Measurements from ENCODE around the gene AUNIP. TPM values are rescaled to one million over a fixed set of nuclear protein-coding genes. Genes with fewer than 3 reads are reported as not detected.
A peak's percentile ranks its signal among the peaks of the same experiment; 100 is the strongest.

The AUNIP gene
- polyA plus RNA-seq, 3 donors: 0.19 to 0.44 (median 0.44) TPM

- Mint-ChIP-seq H3K27ac (no peak overlapping the region), H3K36me3 (peaks cover 6 to 20% of the 10 kb centered on the region in 2 donors), H3K4me1 (peaks cover 62% of the 10 kb centered on the region), H3K9me3 (peaks cover 0 to 2% (median 0%) of the 10 kb centered on the region in 7 donors), H3K4me3 (no peak overlapping the region), H3K27me3 (ENCODE audit: low read depth in 3 of 3) (peaks cover 2 to 8% (median 4%) of the 10 kb centered on the region in 3 donors)
- no peaks in the 10 kb centered on the region for H4K20me1 ChIP-seq (ENCODE audit: insufficient read depth, low read length)
- WGBS (ENCODE audit: insufficient coverage): no CpG with 5 or more reads among the region's 2 CpGs
- intact Hi-C loops (cut with micrococcal nuclease): no loop called here
- H3K27me3 ChIP-seq (ENCODE audit: control insufficient read depth in 2 of 2, insufficient read depth in 2 of 2, low read length in 2 of 2): no peaks in the 10 kb centered on the region
- no peak overlapping the region for H3K27ac ChIP-seq (ENCODE audit: low read depth in 1 of 2, low read length in 2 of 2)
- H2AFZ ChIP-seq (ENCODE audit: insufficient read depth, low read depth, low read length, poor library complexity, severe bottlenecking): no peak overlapping the region
- H3K9me3 ChIP-seq (replicated peaks in 1 of 2; ENCODE audit: control insufficient read depth in 1 of 2, insufficient read depth in 1 of 2, low read length in 2 of 2): no peaks in the 10 kb centered on the region
- H3K4me1 ChIP-seq (ENCODE audit: control insufficient read depth in 1 of 2, insufficient read depth in 2 of 2, low read length in 2 of 2): peaks cover 56 to 63% of the 10 kb centered on the region in 2 donors
- H3K4me3 ChIP-seq (replicated peaks in 1 of 3; ENCODE audit: low read depth in 2 of 3, low read length in 3 of 3): no peak overlapping the region
- H3K9ac ChIP-seq (ENCODE audit: insufficient read depth, low read length, poor library complexity, severe bottlenecking): no peak overlapping the region
- DNase-seq: peak in 2 of 3 donors; percentile 16 to 34
- H3K4me2 ChIP-seq (replicated peaks; ENCODE audit: extremely low read depth, low read length, poor library complexity, severe bottlenecking): no peak overlapping the region
- no peak for TF ChIP-seq CTCF (IDR thresholded peaks at IDR 0.05)
- H3K79me2 ChIP-seq (ENCODE audit: insufficient read depth, low read length): peaks cover 8% of the 10 kb centered on the region
- H3K36me3 ChIP-seq (replicated peaks in 1 of 2; ENCODE audit: control insufficient read depth in 1 of 2, insufficient read depth in 2 of 2, low read length in 2 of 2): peaks cover 0 to 11% of the 10 kb centered on the region in 2 donors
Measured at GRCh38 chr1:25872713-25873112, 13.5 kb upstream of the AUNIP start.

- peak overlapping the region in 1 of 3 experiments; percentile 50 for H3K4me3 ChIP-seq (replicated peaks in 1 of 3; ENCODE audit: low read depth in 2 of 3, low read length in 3 of 3)
- no peak overlapping the region for H2AFZ ChIP-seq (ENCODE audit: insufficient read depth, low read depth, low read length, poor library complexity, severe bottlenecking)
- intact Hi-C loops (cut with micrococcal nuclease): no loop called here
- Mint-ChIP-seq H3K36me3 (peaks cover 11 to 20% of the 10 kb centered on the region in 2 donors), H3K4me1 (peaks cover 65% of the 10 kb centered on the region), H3K27me3 (ENCODE audit: low read depth in 3 of 3) (peaks cover 2 to 8% (median 4%) of the 10 kb centered on the region in 3 donors), H3K4me3 (peak overlapping the region in 1 of 2 donors; percentile 53), H3K27ac (peak overlapping the region in 1 of 7 donors; percentile 30), H3K9me3 (peaks cover 0 to 2% (median 0%) of the 10 kb centered on the region in 7 donors)
- peaks cover 56 to 63% of the 10 kb centered on the region in 2 donors for H3K4me1 ChIP-seq (ENCODE audit: control insufficient read depth in 1 of 2, insufficient read depth in 2 of 2, low read length in 2 of 2)
- peak overlapping the region in 1 of 2 donors; percentile 11 for H3K27ac ChIP-seq (ENCODE audit: low read depth in 1 of 2, low read length in 2 of 2)
- DNase-seq: no peak
- no peaks in the 10 kb centered on the region for H3K27me3 ChIP-seq (ENCODE audit: control insufficient read depth in 2 of 2, insufficient read depth in 2 of 2, low read length in 2 of 2)
- no peak overlapping the region for H3K9ac ChIP-seq (ENCODE audit: insufficient read depth, low read length, poor library complexity, severe bottlenecking)
- TF ChIP-seq CTCF (IDR thresholded peaks at IDR 0.05): no peak
- 78% methylated on average over 5 of the region's 9 CpGs for WGBS (ENCODE audit: insufficient coverage)
- no peaks in the 10 kb centered on the region for H3K9me3 ChIP-seq (replicated peaks in 1 of 2; ENCODE audit: control insufficient read depth in 1 of 2, insufficient read depth in 1 of 2, low read length in 2 of 2)
- H3K36me3 ChIP-seq (replicated peaks in 1 of 2; ENCODE audit: control insufficient read depth in 1 of 2, insufficient read depth in 2 of 2, low read length in 2 of 2): peaks cover 0 to 11% of the 10 kb centered on the region in 2 donors
- H3K4me2 ChIP-seq (replicated peaks; ENCODE audit: extremely low read depth, low read length, poor library complexity, severe bottlenecking): peak overlapping the region; percentile 54
- no peaks in the 10 kb centered on the region for H4K20me1 ChIP-seq (ENCODE audit: insufficient read depth, low read length)
- H3K79me2 ChIP-seq (ENCODE audit: insufficient read depth, low read length): peaks cover 8% of the 10 kb centered on the region
Measured at GRCh38 chr1:25871704-25872494, 12.6 kb upstream of the AUNIP start.
